Mammary epithelial cell (primary cell): ENCODE results near the gene CD2AP.
"Not testable (repeated sequence)": the region's sequence is repeated elsewhere in the genome, so short reads cannot be mapped to it uniquely, and the experiment has no call there.

Experiments used
- CTCF ChIP-seq, 2 donors: IDR thresholded peaks in 1 of 2; conservative IDR thresholded peaks in 1 of 2; 2 replicates each; pipeline ENCODE4 v1.5.1; 2011 to 2012; ENCODE audit warnings: inconsistent platforms in 2 of 2, low read length in 2 of 2, mild to moderate bottlenecking in 2 of 2, control low read depth in 1 of 2, low read depth in 1 of 2; ENCODE audit not compliant: insufficient read depth in 1 of 2; ENCODE audit errors: extremely low read depth in 1 of 2
- EZH2 ChIP-seq: IDR thresholded peaks from 2 replicates; pipeline ENCODE4 v1.6.1; 2012; ENCODE audit warnings: low read length, inconsistent platforms, borderline replicate concordance

GRCh38 chr6:47481213-47481612 lies 3.6 kb downstream of the CD2AP start:
- not testable (repeated sequence) for TF ChIP-seq CTCF (conservative IDR thresholded peaks at IDR 0.05 in 1 of 2, IDR thresholded peaks at IDR 0.05 in 1 of 2; ENCODE audit: extremely low read depth in 1 of 2, insufficient read depth in 1 of 2, low read depth in 1 of 2, low read length in 2 of 2); EZH2
